CD4-positive, alpha-beta T cell (primary cell): ENCODE results near the gene TPO. TPM values are rescaled to one million over a fixed set of nuclear protein-coding genes. Genes with fewer than 3 reads are reported as not detected.

Source experiments
- ATAC-seq: fragments of 200-7000 bp; cut with Tn5 transposase; one replicate; pipeline ENCODE4 v1.10.0; 2022; ENCODE audit warnings: mild to moderate bottlenecking; ENCODE audit not compliant: poor library complexity
- CTCF ChIA-PET: fragments of 350-600 bp; sonication (Branson Sonifier 250); formaldehyde crosslinking; loops from one replicate; lab custom pipeline; 2021; ENCODE audit warnings: antibody characterized with exemption, inconsistent platforms; lab: Charles Lee
- POLR2A ChIA-PET: fragments of 350-600 bp; sonication (Branson Sonifier 250); formaldehyde crosslinking; loops from one replicate; lab custom pipeline; 2021; ENCODE audit warnings: antibody characterized with exemption, inconsistent platforms; lab: Charles Lee
- DNase-seq, 14 experiments: peaks; one replicate each; pipeline ENCODE4 v3.0.0-alpha.2; 2013 to 2020; ENCODE audit warnings: mixed read lengths in 2 of 14
- H3K27ac ChIP-seq, 2 donors: one replicate each; pipeline versions ENCODE4 v1.5.1 to v1.7.0; 2013; ENCODE audit warnings: low read length in 2 of 2, low read depth in 1 of 2, mild to moderate bottlenecking in 1 of 2
- H3K27me3 ChIP-seq, 2 experiments: 1 replicate in 1 of 2; 2 replicates in 1 of 2; pipeline versions ENCODE4 v1.6.1 to v1.7.0; 2013; ENCODE audit warnings: low read length in 2 of 2, control low read depth in 1 of 2, mild to moderate bottlenecking in 1 of 2, moderate library complexity in 1 of 2; ENCODE audit not compliant: insufficient read depth in 2 of 2, control insufficient read depth in 1 of 2
- H3K36me3 ChIP-seq: one replicate; pipeline ENCODE4 v1.6.1; 2013; ENCODE audit warnings: low read length, control low read depth; ENCODE audit not compliant: insufficient read depth
- H3K4me1 ChIP-seq: one replicate; pipeline ENCODE4 v1.6.1; 2013; ENCODE audit warnings: low read length, control low read depth; ENCODE audit not compliant: insufficient read depth
- H3K4me3 ChIP-seq: one replicate; pipeline ENCODE4 v1.5.1; 2013; ENCODE audit warnings: mild to moderate bottlenecking, low read length, moderate library complexity
- H3K9me3 ChIP-seq, 2 experiments: 1 replicate in 1 of 2; 2 replicates in 1 of 2; pipeline versions ENCODE4 v1.6.1 to v1.7.0; 2013; ENCODE audit warnings: low read length in 2 of 2, mild to moderate bottlenecking in 2 of 2, control low read depth in 1 of 2, moderate library complexity in 1 of 2; ENCODE audit not compliant: control insufficient read depth in 1 of 2, insufficient read depth in 1 of 2
- H3K27ac Mint-ChIP-seq: one replicate; pipeline ENCODE4 v1.8.0; 2020; ENCODE audit warnings: mixed read lengths
- H3K27me3 Mint-ChIP-seq: one replicate; pipeline ENCODE4 v1.8.0; 2021; ENCODE audit warnings: mixed read lengths
- H3K36me3 Mint-ChIP-seq: one replicate; pipeline ENCODE4 v1.8.0; 2021; ENCODE audit warnings: low read depth, mixed read lengths
- H3K4me1 Mint-ChIP-seq: one replicate; pipeline ENCODE4 v1.8.0; 2021; ENCODE audit warnings: low read depth, mixed read lengths
- H3K4me3 Mint-ChIP-seq: one replicate; pipeline ENCODE4 v1.8.0; 2020; ENCODE audit warnings: mild to moderate bottlenecking, mixed read lengths
- H3K9me3 Mint-ChIP-seq: one replicate; pipeline ENCODE4 v1.8.0; 2020; ENCODE audit warnings: mixed read lengths
- CTCF ChIP-seq: fragments of 200-600 bp; IDR thresholded peaks from one replicate; pipeline ENCODE4 v1.8.0; 2022; ENCODE audit warnings: antibody characterized with exemption, mild to moderate bottlenecking
- intact Hi-C, 2 experiments: fragments of 100-400 bp; cut with DNase I in 1 of 2; cut with micrococcal nuclease in 1 of 2; formaldehyde crosslinking; loops; one replicate each; pipeline versions ENCODE4 v1.15.1 to v1.9.0; 2023 to 2025; cut with DNase I, micrococcal nuclease
- total RNA-seq, 174 experiments: library from RNA in 2 of 174; stranded (reverse) in 2 of 174; gene quantifications; one replicate each; pipeline ENCODE4 v1.2.3 and lab custom pipeline; 2021 to 2026

The TPO gene
- total RNA-seq, 2 experiments from 2014 or later, result 0.27 TPM; not detected in 1

- Histone ChIP-seq H3K27me3 (no peaks in the 10 kb centered on the region), H3K4me3 (no peak overlapping the region), H3K27ac (no peak overlapping the region), H3K36me3 (no peaks in the 10 kb centered on the region), H3K9me3 (no peaks in the 10 kb centered on the region), H3K4me1 (no peaks in the 10 kb centered on the region)
- H3K9me3 Mint-ChIP-seq, result no peaks in the 10 kb centered on the region
- CTCF ChIA-PET, result no interaction called here
- no peaks in the 10 kb centered on the region for H3K4me1 Mint-ChIP-seq
- DNase-seq, result no peak
- no peak for TF ChIP-seq CTCF
- H3K27ac Mint-ChIP-seq, result no peak overlapping the region
- H3K36me3 Mint-ChIP-seq, result no peaks in the 10 kb centered on the region
- no peaks in the 10 kb centered on the region for H3K27me3 Mint-ChIP-seq
- ATAC-seq, result no peak
- intact Hi-C loops, result no loop called here
- no peak overlapping the region for H3K4me3 Mint-ChIP-seq
- POLR2A ChIA-PET, result no interaction called here
Observed at GRCh38 chr2:1437101-1437500, 23.8 kb downstream of the TPO start.

GRCh38 chr2:1437537-1437936 is 24.3 kb downstream of the TPO start:
- Mint-ChIP-seq H3K4me3 (no peak overlapping the region), H3K4me1 (no peaks in the 10 kb centered on the region), H3K9me3 (no peaks in the 10 kb centered on the region), H3K36me3 (no peaks in the 10 kb centered on the region), H3K27me3 (no peaks in the 10 kb centered on the region), H3K27ac (no peak overlapping the region)
- no peak for TF ChIP-seq CTCF
- H3K4me1 ChIP-seq, result no peaks in the 10 kb centered on the region
- DNase-seq (no peak), ATAC-seq (no peak)
- no peaks in the 10 kb centered on the region for H3K9me3 ChIP-seq
- H3K27ac ChIP-seq, result no peak overlapping the region
- no peaks in the 10 kb centered on the region for H3K27me3 ChIP-seq
- H3K36me3 ChIP-seq, result no peaks in the 10 kb centered on the region
- H3K4me3 ChIP-seq, result no peak overlapping the region
- POLR2A ChIA-PET, result no interaction called here
- CTCF ChIA-PET, result no interaction called here
- intact Hi-C loops, result no loop called here

GRCh38 chr2:1438972-1439371 is 25.7 kb downstream of the TPO start:
- no peaks in the 10 kb centered on the region for H3K9me3 ChIP-seq
- H3K4me3 Mint-ChIP-seq, result no peak overlapping the region
- H3K36me3 ChIP-seq, result no peaks in the 10 kb centered on the region
- no peak overlapping the region for H3K27ac ChIP-seq
- H3K36me3 Mint-ChIP-seq, result no peaks in the 10 kb centered on the region
- H3K27me3 ChIP-seq, result no peaks in the 10 kb centered on the region
- no peaks in the 10 kb centered on the region for H3K9me3 Mint-ChIP-seq
- no peaks in the 10 kb centered on the region for H3K27me3 Mint-ChIP-seq
- TF ChIP-seq CTCF, result no peak
- ChIA-PET POLR2A (no interaction called here), CTCF (no interaction called here)
- ATAC-seq (no peak), DNase-seq (no peak)
- H3K4me1 Mint-ChIP-seq, result no peaks in the 10 kb centered on the region
- H3K4me1 ChIP-seq, result no peaks in the 10 kb centered on the region
- intact Hi-C loops, result no loop called here
- no peak overlapping the region for H3K27ac Mint-ChIP-seq
- H3K4me3 ChIP-seq, result no peak overlapping the region
